HTERT RPE-1 (cell line): ENCODE measurements around the gene ENDOD1.
"Not testable (repeated sequence)": the region's sequence is repeated elsewhere in the genome, so short reads cannot be mapped to it uniquely, and the experiment has no call there.

ENCODE experiments used
- in situ Hi-C: fragments of 300-500 bp; cut with MboI; formaldehyde crosslinking; loops from 4 replicates; pipeline ENCODE4 v1.14.3; 2020; ENCODE audit warnings: low sequenced_read_pairs

ENDOD1 gene, protein sequence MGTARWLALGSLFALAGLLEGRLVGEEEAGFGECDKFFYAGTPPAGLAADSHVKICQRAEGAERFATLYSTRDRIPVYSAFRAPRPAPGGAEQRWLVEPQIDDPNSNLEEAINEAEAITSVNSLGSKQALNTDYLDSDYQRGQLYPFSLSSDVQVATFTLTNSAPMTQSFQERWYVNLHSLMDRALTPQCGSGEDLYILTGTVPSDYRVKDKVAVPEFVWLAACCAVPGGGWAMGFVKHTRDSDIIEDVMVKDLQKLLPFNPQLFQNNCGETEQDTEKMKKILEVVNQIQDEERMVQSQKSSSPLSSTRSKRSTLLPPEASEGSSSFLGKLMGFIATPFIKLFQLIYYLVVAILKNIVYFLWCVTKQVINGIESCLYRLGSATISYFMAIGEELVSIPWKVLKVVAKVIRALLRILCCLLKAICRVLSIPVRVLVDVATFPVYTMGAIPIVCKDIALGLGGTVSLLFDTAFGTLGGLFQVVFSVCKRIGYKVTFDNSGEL

DNA sequence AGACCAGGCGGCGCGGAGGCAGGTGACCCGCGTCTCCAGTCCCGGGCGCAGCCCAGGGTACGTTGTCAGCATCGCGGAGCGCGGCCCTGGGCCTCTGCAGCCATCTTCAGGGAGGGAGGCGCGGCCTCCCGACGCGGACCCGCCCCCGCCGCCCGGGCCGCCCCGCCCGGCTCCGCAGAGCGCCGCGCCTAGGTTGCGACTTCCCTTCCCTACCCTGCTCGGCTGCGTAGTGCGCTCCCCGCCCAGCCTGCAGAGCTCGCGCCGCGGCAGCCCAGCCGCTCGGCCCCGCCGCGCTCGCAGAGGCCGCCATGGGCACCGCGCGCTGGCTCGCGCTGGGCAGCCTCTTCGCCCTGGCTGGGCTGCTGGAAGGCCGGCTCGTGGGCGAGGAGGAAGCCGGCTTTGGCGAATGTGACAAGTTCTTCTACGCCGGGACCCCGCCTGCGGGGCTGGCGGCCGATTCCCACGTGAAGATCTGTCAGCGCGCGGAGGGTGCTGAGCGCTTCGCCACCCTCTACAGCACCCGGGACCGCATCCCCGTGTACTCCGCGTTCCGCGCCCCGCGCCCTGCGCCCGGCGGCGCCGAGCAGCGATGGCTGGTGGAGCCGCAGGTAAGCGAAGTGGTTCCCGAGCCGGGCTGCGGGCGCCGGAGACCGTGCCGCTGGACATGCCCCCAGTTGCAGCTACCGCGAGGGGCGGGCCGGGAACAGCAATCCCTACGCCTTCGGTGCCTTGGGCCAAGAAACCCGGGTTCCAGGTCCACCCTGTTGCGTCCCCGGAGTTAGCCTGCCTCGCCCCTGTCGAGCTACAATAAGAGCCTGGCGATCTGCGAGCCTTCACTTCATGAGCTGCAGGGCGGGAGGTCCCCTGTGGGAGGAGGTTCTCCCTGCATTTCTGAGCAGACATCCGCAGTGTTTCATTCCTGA is at the start of gene ENDOD1:
Gene ENDOD1, plus strand, starts transcription at position 227 of the 923 bp plus-strand sequence. Its CDS starts 82 bp downstream, at position 309.
- in situ Hi-C loops: no loop called here

DNA sequence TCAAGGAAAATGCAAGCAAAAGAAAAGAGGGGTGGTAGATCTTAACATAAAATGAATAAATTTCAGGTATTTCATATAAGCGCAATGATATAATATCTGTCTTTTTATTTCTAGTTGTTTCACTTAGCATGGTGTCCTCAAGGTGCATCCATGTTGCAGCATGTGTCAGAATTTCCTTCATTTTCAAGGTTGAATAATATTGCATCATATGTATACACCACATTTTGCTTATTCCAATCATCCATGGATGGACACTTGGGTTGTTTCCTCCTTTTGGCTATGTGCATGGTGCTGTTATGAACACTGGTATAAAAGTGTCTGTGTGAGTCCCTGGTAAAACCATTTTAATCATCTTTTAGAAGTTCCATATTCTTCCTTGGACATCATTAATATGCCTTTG is 47.4 kb upstream of the ENDOD1 start:
- in situ Hi-C loops: no loop called here

DNA sequence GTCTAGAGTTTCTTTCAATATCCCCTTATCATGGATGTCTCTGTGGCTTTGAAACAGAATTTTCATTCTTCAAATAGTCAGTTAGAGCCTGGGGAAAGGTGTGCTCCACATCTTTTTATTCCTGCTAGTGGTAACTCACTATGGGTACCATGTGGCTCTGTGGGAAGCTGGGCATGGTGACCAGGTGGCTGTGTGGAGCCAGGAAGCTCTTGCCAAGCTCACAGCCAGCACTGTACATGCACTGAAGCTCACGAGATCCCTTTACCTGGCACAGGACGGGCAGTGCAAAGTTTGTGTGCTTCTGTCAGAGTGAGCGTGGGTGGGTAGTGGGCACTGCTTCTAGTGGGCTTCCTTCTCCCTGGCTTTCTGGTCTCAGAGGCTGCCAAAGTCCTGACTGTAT is 46.7 kb upstream of the ENDOD1 start:
- in situ Hi-C loops: no loop called here

DNA sequence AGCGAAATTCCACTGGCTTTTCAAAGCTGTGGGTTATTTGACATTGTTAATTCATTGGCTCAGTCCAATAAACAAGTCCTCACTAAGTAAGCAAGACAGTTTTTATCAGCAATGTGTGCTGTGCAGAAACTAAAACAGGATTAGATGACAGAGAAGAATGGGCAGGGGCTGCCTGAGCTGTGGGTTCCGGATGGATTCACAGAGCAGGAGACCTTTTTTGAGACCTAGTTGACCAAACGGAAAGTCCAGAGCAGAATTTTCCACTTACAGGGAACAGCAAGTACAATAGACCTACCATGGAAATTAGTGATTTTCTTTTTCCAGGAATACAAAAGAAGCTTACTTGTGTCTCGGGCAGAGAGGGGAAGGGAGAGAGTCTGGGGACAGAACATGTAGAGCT is 45.6 kb upstream of the ENDOD1 start:
- in situ Hi-C loops: no loop called here

DNA sequence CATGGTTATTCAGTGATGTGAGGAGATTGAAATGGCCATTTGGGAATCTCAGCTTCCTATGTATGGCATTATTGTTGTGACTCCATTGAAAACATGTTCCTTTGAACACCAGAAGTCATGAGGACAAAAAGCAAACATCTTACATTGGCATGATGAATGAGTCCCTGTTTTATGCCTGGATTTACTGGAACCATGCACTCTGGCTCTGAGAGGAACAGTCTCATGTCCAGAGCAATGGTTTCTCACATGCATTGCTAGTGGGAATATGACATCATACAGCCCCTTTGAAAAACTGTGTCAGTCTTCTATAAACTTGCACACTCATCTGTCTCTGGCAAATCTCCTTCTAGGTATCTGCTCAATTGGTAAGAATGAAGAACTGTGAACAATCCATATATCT is 43.8 kb upstream of the ENDOD1 start:
- in situ Hi-C loops: no loop called here

DNA sequence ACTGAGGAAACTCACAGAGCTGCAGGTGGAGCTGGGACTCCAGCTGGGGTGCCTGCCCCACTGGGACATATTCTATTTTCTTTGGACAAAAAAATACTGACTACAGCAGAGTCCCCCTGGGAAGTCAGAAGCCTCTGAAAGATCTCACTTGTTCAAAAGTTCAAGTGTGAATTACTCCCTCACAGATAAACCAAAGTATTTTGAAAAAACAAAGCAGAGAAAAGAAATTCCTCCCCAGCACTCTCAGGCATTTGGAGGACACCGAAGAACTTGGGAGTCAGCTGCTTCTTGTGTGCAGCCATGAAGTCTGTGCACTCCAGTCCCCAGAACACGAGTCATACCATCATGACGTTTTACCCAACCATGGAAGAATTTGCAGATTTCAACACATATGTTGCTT is 40.5 kb upstream of the ENDOD1 start, which contains the start of gene KDM4F:
Gene KDM4F, plus strand, starts transcription at position 301 of the 400 bp plus-strand sequence.
- in situ Hi-C loops: not testable (repeated sequence)

DNA sequence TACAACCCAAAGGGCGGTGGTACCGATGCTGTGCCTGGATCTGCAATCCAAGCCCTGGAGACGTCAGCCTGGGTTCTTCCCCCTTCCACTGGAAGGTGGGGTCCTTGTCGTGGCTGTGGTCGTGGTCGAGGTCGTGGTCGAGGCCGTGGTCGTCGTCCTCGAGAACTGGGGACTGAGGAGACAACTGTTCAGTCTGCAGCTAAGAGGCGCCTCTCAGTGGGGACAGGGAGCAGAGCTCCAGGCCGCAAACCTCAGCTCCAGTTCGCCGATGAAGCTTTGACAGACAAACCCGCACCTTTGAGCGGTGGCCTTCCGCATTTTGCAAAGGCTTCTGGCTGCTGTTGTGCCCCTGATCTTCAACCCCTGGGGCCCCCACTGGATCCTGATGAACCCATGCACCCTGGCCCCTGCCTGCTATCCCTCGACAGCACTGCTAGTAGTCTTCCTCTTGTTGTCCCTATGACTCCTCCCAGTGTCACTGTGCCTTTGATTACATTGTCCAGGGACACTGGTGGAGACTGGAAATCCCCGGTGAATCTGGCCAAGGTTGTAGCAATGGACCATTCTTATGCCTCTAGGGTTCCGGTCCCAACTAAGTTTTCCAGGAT is 38.9 kb upstream of the ENDOD1 start:
- in situ Hi-C loops: no loop called here

DNA sequence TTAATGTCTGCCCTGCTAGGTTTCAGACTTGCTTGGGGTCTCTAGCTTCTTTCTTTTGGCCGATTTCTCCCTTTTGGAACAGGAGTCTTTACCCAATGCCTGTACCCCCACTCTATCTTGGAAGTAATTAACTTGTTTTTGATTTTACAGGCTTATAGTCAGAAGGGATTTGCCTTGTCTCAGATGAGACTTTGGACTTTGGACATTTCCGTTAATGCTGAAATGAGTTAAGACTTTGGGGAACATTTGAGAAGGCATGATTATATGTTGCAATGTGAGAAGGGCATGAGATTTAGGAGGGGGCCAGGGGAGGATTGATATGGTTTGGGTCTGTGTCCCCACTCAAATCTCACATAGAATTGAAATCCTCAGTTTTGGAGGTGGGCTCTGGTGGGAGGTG is 35.3 kb upstream of the ENDOD1 start:
- in situ Hi-C loops: no loop called here

DNA sequence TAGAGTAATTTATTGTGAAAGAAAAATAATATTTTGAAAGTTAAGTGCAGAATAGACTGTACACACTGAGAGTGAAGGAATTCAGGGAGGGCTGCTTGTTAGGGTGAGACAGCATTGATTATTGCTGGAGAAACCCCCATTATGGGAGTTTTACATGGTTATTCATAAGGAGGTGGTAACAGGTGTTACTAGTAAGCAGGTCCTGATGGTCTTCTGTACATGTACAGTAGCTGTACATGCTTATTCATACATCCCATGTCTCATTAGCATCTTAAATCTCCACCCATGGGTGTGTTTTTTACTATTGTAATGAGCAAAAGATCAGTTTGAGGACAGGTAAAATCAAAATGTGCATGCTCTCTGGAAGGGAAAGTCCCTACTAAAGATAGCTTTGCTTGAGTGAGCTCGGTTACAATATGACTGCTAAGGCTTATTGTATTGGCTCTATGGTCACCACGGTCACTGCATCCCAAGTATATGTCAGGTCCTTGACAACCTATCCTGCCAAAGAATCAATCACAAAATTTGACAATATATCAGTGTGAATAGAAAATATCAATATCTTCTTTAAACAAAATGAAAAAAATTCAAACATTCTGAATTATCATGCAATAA is 34.3 kb upstream of the ENDOD1 start:
- in situ Hi-C loops: no loop called here

DNA sequence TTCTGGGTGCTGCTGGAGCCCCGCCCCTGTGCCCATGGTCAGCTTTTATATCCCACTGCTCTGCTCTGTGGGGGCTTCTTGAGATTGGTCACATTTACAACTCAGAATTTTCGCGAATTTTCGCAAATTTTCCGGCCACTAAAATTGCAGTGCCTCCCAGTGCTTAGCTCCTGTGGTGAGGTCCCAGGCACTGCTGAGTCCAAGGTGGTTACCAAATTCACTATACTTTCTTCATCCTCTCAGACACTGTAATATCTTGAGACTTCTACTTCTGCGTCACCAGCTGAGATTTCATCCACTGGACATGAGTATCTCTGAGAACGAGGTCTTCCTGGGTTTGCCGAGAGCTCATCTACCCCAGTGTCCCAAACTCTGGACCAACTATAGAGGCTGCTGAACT is 31.7 kb upstream of the ENDOD1 start:
- in situ Hi-C loops: no loop called here

DNA sequence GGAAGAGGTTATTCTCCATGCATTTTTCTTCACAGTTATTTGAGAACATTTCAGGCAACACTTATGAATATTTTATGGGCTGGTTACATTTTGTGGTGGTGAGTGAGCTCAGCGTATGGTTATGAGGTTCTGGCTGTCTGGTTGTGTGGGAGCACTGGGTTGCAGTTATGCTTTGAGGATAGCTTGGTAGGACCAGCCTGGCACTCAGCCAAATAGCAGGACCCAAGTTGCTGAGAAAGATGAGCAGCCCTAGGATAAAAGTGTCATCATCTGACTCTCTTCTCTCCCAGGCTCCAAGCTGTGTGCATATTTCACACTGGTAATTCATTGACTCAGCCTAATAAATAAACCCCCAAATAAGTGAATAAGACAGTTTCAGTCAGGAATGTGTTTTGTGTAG is 31.0 kb upstream of the ENDOD1 start:
- in situ Hi-C loops: no loop called here

DNA sequence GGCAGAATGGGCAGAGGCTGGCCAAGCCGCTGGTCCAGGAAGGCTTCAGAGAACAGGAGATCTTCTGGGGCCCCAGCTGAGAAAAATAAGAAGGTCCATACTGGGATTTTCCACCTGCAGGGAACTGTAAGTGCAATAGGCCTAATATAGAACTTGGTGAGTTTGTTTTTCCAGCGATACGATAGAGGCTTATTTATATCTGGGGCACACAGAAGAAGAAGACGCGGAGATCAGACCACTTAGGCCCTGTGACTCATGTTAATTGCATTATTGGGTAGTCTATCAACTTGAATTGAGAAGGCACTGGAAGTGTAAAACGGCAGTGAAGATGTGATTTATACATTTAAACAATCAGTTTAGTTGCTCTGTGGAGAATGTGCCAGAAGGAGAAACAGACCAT is 30.6 kb upstream of the ENDOD1 start:
- in situ Hi-C loops: no loop called here

DNA sequence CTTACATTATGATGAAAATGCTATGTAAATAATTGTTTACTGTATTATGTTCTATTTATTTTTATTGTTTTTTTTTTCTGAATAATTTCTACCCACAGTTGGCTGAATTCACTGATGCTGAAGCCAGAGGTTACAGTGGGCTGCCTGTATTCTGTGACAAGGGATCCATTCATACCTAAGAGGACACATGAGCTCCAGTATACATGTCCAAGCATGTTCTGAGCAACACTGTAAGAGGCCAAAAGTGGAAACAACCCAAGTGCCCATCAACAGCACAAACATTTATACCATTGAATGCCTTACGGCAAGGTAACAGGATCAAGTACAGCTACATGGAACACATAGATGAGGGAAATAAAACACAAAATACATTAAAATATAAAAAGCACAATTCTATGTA is 24.3 kb upstream of the ENDOD1 start:
- in situ Hi-C loops: no loop called here

DNA sequence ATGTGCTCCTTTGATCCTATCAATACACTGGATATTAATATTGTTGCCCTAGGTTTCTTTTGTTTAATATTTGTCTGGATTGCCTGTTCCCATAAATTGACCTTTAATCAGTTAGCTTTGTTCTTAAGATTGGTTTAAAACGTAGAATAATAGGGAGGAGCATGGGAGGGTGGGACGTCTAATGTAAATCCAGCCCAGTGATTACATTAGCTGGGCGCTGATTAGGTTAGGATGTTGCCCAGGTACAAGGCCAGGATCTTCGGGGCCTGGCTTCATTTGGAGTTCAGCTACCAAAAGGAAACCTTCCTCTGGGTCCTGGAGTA is 23.0 kb upstream of the ENDOD1 start, which contains the start of gene SRSF8:
Gene SRSF8, plus strand, starts transcription at position 204 of the 323 bp plus-strand sequence. CDS start 308 bp downstream, outside the sequence.
- in situ Hi-C loops: no loop called here

DNA sequence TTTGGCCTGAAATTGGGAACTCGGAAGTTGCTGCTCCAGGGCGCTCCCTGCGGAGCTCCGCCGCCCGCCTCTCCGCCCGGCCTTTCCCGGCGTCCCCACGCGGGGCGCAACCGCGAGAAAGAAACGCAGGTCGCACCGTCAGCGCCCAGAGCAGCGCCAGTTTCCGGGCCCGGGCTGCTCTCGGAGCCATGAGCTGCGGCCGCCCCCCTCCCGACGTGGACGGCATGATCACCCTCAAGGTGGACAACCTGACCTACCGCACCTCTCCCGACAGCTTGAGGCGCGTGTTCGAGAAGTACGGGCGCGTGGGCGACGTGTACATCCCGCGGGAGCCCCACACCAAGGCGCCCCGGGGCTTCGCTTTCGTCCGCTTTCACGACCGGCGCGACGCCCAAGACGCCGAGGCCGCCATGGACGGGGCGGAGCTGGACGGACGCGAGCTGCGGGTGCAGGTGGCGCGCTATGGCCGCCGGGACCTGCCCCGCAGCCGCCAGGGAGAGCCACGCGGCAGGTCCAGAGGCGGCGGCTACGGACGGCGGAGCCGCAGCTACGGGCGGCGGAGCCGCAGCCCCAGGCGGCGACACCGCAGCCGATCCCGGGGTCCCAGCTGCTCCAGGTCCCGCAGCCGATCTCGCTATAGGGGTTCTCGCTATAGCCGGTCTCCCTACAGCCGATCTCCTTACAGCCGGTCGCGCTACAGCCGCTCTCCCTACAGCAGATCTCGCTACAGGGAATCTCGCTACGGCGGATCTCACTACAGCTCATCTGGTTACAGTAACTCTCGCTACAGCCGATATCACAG is 22.4 kb upstream of the ENDOD1 start:
- in situ Hi-C loops: no loop called here

DNA sequence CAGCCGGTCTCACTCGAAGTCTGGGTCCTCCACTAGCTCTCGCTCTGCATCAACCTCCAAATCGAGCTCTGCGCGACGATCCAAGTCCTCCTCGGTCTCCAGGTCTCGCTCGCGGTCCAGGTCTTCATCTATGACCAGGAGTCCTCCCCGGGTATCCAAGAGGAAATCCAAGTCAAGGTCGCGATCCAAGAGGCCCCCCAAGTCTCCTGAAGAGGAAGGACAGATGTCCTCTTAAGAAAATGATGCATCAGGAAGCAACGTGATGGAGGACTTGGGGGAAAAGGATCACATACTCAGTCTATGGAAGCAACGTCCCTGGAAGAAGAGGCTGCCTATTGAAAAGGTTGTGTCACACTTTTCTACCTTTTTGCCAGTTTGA is 21.8 kb upstream of the ENDOD1 start:
- in situ Hi-C loops: no loop called here

DNA sequence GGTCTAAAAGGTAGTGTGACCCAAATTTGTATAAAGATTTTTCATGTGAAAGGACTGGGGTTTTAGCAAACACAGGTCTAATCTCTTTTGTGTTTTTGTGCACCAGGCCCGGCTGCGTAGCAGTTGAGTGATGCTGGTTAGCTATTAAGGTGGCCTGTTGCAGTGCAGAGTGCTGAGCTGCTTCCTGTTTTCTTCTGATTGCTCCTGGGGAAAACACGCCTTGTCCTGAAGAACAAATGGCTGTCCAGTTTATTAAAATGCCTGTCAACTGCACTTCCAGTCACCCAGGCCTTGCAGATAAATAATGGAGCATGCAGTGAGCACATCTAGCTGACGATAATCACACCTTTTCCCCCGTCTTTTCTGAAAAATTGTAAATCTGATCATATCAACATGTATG is 21.1 kb upstream of the ENDOD1 start:
- in situ Hi-C loops: no loop called here

DNA sequence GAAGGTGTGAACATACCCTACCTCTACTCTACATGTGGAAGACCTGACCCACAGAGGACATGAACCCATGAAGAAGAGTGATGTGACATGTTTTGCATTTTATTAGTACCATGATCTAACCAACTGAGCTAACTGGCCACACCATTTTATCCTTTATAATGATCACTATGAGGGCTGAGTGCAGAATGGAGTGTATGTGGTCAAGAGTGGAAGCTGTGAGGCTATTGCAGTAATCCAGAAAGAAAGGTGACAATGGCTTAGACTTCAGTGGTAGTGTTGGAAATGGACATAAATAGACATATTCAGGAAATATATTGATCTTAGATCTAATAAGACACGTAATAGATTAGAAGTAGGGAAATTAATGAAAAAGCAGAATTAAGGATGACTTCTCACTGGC is 19.2 kb upstream of the ENDOD1 start:
- in situ Hi-C loops: no loop called here

DNA sequence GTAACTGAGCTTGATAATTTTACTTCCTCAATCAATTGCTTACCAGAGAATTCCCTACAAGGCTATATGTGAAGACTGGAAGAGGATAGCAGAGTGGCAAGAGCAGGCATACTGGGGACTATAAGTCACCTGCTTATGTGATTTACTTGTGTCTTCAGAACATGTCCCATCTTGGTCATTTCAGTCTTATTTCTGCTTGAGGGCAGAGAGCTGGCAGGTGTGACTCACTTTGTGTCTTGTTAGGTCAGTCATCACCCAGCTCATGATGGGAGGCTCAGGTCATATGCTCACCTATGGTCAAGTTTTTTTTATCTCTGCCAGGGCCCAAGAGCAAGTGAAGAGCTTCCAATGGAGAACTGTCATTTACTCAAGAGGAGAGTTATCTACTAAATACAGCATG is 16.7 kb upstream of the ENDOD1 start:
- in situ Hi-C loops: no loop called here
